HL-60 (cell line): Measurements from ENCODE around the gene BRINP3.

Experiments
- POLR2AphosphoS5 ChIP-seq: IDR thresholded peaks from 2 replicates; pipeline ENCODE4 v1.6.1; 2012; ENCODE audit warnings: low read depth
- TF ChIP-seq, protein P1 (sequence below): IDR thresholded peaks from one replicate; pipeline ENCODE4 v1.5.1; 2011; ENCODE audit warnings: low read length, control low read depth, inconsistent platforms; ENCODE audit not compliant: insufficient read depth
- TF ChIP-seq, protein P2 (sequence below): IDR thresholded peaks from 2 replicates; pipeline ENCODE4 v1.6.1; 2012; ENCODE audit warnings: low read depth; ENCODE audit not compliant: insufficient replicate concordance

DNA sequence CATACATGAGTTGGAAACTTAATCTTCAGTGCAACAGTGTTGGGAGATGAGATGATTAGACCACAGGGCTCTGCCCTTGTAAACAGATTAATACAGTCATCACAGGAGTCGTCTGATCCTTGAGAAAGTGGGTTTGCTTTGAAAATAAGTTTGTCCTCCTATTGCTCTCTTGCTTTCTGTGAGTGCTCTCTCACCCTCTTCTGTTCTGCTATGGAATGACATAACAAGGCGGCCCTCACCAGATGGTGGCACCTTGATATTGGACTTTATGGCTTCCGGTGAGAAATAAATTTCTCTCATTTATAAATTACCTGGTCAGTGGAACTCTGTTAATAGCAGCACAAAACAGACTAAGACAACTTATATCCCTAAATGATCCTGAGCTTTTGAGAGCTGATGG is 353.6 kb downstream of the BRINP3 start:
- TF ChIP-seq, protein P1, sequence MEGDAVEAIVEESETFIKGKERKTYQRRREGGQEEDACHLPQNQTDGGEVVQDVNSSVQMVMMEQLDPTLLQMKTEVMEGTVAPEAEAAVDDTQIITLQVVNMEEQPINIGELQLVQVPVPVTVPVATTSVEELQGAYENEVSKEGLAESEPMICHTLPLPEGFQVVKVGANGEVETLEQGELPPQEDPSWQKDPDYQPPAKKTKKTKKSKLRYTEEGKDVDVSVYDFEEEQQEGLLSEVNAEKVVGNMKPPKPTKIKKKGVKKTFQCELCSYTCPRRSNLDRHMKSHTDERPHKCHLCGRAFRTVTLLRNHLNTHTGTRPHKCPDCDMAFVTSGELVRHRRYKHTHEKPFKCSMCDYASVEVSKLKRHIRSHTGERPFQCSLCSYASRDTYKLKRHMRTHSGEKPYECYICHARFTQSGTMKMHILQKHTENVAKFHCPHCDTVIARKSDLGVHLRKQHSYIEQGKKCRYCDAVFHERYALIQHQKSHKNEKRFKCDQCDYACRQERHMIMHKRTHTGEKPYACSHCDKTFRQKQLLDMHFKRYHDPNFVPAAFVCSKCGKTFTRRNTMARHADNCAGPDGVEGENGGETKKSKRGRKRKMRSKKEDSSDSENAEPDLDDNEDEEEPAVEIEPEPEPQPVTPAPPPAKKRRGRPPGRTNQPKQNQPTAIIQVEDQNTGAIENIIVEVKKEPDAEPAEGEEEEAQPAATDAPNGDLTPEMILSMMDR, result no peak
- no peak for TF ChIP-seq POLR2AphosphoS5
- TF ChIP-seq, protein P2, sequence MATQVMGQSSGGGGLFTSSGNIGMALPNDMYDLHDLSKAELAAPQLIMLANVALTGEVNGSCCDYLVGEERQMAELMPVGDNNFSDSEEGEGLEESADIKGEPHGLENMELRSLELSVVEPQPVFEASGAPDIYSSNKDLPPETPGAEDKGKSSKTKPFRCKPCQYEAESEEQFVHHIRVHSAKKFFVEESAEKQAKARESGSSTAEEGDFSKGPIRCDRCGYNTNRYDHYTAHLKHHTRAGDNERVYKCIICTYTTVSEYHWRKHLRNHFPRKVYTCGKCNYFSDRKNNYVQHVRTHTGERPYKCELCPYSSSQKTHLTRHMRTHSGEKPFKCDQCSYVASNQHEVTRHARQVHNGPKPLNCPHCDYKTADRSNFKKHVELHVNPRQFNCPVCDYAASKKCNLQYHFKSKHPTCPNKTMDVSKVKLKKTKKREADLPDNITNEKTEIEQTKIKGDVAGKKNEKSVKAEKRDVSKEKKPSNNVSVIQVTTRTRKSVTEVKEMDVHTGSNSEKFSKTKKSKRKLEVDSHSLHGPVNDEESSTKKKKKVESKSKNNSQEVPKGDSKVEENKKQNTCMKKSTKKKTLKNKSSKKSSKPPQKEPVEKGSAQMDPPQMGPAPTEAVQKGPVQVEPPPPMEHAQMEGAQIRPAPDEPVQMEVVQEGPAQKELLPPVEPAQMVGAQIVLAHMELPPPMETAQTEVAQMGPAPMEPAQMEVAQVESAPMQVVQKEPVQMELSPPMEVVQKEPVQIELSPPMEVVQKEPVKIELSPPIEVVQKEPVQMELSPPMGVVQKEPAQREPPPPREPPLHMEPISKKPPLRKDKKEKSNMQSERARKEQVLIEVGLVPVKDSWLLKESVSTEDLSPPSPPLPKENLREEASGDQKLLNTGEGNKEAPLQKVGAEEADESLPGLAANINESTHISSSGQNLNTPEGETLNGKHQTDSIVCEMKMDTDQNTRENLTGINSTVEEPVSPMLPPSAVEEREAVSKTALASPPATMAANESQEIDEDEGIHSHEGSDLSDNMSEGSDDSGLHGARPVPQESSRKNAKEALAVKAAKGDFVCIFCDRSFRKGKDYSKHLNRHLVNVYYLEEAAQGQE, result no peak
